ENCODE measurements around the gene ADAD1.

- TF ChIP-seq POLR2A (IDR thresholded peaks at IDR 0.05; ENCODE audit: low read depth, low read length) (no peak), POU2F2 (IDR thresholded peaks at IDR 0.05; ENCODE audit: low read depth, low read length) (no peak), POLR2AphosphoS5 (IDR thresholded peaks at IDR 0.05; ENCODE audit: low read depth, low read length) (no peak)
Measured at GRCh38 chr4:122450847-122451246, 72.0 kb downstream of the ADAD1 start.
